ENCODE data around the gene RAB3GAP1. TPM values are rescaled to one million over a fixed set of nuclear protein-coding genes. Genes with fewer than 3 reads are reported as not detected.
"Not testable (repeated sequence)": the region's sequence is repeated elsewhere in the genome, so short reads cannot be mapped to it uniquely, and the experiment has no call there.

Gene RAB3GAP1
- 35.4 and 36.8 TPM in 2 replicates for total RNA-seq (2014; rRNA removed; shearing (Covaris generic))

DNA sequence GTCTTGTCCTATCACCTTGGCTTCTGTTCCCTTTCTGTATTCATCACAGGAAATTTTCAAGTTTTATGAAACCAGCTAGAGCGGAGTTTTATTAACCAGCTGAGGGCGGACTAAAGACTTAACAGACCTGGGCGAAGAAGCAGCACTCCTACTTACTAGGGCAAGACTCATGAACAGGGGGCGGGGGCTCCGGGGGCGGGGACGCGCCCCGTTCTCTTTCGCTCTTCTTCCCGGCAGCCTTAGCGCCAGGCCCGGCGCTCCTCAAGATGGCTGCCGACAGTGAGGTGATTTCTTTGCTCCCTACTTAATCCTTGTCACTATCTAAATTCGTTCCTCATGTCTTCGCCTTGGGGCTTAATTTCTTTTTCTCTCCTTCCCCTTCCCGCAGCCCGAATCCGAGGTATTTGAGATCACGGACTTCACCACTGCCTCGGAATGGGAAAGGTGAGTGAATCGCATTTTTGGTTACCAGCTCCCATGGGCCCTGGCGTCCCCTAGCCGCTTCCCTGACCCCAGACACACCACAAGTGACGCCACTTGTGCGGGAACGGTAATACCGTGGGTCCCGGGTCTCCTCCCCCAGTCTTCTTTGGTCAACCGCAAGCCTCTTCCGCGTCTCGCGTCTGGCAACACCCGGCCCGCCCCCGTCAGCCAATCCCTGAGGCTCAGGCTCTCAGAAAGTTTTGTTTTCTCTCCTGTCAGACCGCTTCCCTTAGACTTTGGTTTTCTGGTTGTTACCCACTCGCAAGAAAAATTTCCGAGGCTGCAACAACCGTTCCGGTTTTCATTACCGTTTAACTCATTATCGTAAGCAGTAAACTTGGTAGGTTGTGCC is at the start of gene RAB3GAP1:
Gene RAB3GAP1, plus strand, starts transcription at position 251 of the 835 bp plus-strand sequence. Its CDS starts 16 bp downstream, at position 267.
- DNase-seq (ENCODE audit: low spot score) = peak; percentile 70

DNA sequence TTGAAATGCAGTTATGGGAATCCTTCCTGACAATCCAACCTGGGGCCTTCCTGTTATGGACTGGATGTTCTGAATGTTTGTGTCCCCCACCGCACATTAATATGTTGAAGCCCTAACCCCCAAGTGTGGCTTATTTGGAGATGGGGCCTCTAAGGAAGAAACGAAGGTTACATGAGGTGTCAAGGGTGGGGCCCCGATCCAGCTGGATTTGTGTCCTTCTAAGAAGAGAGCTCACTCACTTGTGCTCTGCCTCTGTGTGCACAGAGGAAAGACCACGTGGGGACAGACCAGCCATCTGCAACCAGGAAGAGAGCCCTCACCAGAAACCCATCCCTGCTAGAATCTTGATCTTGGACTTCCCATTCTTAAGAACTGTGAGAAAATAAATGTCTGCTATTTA is 49.3 kb upstream of the RAB3GAP1 start:
- DNase-seq (ENCODE audit: low spot score) = no peak

DNA sequence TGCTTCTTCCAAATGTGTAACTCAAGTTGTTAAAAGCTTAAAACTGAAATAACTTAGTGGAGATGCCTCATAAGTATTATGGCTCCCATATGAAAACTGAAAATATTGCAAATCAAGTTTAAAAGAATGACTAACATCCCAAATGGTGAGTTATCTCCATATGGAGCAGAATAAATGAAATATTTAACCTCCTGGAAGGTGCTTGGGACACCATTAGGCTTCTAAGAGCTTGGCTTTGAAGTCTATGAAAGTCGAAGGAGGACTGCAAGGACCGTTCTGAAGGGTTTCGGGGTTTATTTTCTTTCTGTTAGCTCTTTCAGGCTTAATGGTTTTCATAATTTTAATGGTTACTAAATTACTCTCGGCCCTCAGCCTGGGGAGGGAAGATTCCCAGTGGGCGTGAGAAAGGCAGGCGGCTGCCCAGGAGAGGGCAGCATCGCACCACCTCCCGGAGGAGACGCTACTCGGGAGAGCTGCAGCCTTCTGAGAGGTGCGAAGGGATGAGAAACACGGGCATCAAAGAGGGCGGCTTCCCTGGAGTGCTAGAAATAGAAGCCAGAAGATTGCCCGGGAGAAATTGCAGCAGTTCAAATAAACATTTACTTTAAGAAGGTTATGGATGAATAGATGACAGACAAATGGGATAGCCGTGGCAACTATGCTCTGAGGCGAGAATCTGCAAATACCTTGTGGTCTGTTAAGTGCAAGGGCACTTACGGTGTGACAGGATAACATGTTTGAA is 47.9 kb upstream of the RAB3GAP1 start:
- peak; percentile 65 for DNase-seq (ENCODE audit: low spot score)

DNA sequence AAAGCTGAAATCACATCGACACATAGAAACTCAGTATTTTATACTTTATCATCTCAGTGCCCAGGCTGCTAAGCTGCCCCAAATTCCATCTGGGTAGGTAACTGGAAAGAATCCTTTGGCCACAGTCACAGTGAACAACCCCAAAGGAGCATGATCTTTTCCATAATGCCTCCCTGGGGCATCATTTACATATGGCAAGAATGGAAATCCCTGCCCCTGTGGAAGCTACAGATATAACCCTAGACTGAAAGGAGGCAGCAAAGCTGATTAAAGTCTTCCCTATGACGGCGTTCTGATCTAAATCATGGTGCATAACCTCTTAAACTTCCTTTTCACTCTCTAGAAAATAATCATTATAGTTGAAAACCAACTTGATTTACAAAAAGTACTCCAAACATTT is 46.3 kb upstream of the RAB3GAP1 start:
- DNase-seq (ENCODE audit: low spot score) = no peak

- no peak for DNase-seq (ENCODE audit: low spot score)
These were observed 42.8 kb upstream of the RAB3GAP1 start for GRCh38 chr2:135009339-135009738.

- DNase-seq (ENCODE audit: low spot score) = no peak
These were observed 41.7 kb upstream of the RAB3GAP1 start for GRCh38 chr2:135010200-135010942.

- DNase-seq (ENCODE audit: low spot score) = no peak
These were observed 40.5 kb upstream of the RAB3GAP1 start for GRCh38 chr2:135011633-135012032.

GRCh38 chr2:135021618-135022017 is 30.5 kb upstream of the RAB3GAP1 start:
- no peak for DNase-seq (ENCODE audit: low spot score)

- DNase-seq (ENCODE audit: low spot score) = no peak
These were observed 28.9 kb upstream of the RAB3GAP1 start for GRCh38 chr2:135022952-135023880.

DNA sequence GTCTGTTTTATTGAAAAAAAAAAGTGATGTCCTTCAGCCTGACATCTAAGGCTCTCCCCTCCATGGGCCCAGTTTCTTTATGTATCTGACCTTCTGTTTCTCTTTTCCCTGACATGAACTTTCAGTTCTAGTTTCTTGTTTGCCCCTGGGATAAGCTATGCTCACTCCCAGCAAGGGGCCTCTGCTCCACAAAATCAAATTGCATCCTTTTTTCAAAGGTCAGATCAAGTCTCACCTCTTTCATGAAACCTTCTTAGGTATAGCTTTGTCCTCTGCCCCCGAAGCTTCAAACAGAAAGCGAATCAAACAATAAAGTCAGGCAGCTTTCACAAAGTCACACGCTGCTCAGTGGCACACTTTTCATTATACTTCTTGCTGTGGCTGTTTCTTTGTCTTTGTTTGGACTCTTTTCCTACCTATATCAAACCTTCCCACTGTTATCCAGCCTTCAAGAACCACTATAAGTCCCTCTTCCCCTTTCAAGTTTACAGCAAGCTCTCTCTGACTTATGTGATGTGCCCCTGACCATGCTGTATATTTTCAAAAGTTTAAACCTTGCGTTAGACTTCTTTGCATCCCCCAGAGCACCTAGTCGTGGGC is 28.1 kb upstream of the RAB3GAP1 start:
- no peak for DNase-seq (ENCODE audit: low spot score)

DNA sequence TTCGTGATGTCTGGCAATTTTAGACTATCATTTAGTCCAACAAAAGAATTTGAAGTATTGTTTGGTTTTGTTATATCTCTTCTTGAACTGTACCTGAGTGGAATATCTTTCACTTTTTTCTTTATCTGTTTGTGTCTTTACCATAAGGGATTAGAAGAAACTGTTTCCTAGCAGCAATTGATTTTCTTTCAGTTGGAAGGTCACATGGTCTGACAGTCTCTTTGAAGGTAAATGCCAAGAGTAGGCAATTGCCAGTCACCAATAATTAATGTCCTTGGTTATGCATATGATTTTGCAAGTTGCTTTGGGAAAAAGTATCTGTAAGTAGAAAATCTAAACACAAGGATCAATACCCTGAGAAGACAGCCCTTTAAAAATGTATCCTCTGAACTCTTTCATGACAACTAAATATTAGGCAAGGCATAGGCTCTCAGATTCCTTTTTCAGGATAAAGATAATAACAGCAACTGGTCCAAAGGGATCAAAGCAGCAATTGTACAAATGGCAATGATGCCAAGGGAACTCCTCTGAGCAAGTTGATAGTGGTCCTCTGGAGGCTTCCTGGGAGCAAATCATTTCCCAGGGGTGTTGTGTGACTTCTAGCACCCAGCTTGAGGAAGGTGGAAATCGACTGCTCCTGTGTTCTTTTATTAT is 22.5 kb upstream of the RAB3GAP1 start:
- no peak for DNase-seq (ENCODE audit: low spot score)

DNA sequence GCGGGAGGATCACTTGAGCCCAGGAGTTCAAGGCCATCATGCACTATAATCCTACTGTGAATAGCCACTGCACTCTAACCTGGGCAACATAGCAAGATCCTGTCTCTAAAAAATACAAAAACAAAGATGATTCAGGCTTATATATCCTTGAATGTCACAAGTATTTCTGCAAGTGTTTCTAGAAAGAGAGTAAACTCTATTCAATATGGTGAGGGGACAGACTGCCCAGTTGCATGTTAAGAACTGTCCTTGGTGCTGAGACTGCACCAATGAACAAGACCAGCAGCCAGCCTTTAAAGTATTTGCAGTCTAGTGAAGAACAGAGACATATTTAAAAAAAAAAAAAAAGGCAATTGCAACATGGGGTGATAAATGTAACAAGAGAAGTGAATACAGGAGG is 21.3 kb upstream of the RAB3GAP1 start:
- DNase-seq (ENCODE audit: low spot score) = peak; percentile 19

DNA sequence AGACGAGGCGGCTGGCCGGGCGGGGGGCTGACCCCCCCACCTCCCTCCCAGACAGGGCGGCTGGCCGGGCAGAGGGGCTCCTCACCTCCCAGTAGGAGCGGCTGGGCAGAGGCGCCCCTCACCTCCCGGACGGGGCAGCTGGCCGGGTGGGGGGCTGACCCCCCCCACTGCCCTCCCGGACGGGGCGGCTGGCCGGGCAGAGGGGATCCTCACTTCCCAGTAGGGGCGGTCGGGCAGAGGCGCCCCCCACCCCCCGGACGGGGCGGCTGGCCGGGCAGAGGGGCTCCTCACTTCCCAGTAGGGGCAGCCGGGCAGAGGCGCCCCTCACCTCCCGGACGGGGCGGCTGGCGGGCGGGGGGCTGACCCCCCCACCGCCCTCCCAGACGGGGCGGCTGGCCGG is 18.9 kb upstream of the RAB3GAP1 start:
- not testable (repeated sequence) for DNase-seq (ENCODE audit: low spot score)

GRCh38 chr2:135037831-135038230 is 14.3 kb upstream of the RAB3GAP1 start:
- DNase-seq (ENCODE audit: low spot score) = no peak

DNA sequence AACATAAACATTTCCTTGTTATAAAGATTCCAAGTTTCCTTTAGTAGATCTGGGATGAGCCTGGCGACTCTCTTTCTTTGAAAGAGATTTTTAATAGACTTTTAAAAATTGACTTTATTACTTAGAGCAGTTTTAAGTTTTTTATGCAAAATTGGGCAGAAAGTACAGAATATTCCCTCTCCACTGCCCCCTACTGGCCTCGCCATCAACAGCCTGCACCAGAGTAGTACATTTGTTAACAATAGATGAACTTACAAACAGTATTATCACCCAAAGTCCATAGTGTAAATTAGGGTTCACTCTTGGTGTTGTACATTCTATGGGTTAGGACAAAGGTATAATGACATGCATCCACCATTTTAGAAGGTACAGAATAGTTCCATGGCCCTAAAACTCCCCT is 8.7 kb upstream of the RAB3GAP1 start:
- no peak for DNase-seq (ENCODE audit: low spot score)

DNA sequence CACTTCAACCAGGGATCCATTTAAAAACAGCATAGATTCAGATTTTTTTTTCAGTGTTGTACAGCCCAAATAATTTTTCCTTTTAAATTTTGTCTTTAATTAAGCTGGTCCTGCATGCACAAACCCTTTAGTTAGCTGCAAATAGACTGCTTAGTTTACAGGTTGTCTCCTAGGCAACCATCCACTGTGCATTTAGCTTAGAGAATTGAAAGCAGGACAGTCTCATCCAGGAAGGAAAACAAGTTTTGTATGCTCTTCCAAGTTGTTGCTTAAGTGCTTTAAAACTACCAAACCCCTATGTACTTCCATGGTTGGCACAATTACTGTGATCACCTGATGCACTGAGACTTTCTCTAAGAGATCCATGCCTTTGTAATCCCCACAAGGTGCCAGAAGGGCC is 4.8 kb upstream of the RAB3GAP1 start, which contains the start of gene MAP3K19:
Gene MAP3K19, minus strand, starts transcription at position 148 of the 400 bp plus-strand sequence. CDS start 22,800 bp downstream, outside the sequence.
- no peak for DNase-seq (ENCODE audit: low spot score)

GRCh38 chr2:135048122-135048521 is 4.0 kb upstream of the RAB3GAP1 start:
- DNase-seq (ENCODE audit: low spot score) = no peak

- DNase-seq (ENCODE audit: low spot score) = no peak
These were observed 2.0 kb upstream of the RAB3GAP1 start for GRCh38 chr2:135050132-135050531.

- no peak for DNase-seq (ENCODE audit: low spot score)
These were observed 1.4 kb upstream of the RAB3GAP1 start for GRCh38 chr2:135050684-135051083.

GRCh38 chr2:135052997-135053474 is 944 bp downstream of the RAB3GAP1 start:
- no peak for DNase-seq (ENCODE audit: low spot score)

All from H4 (cell line).